SK-N-SH (cell line): ENCODE measurements around the gene RAD51B. TPM values are rescaled to one million over a fixed set of nuclear protein-coding genes. Genes with fewer than 3 reads are reported as not detected.
A peak's percentile ranks its signal among the peaks of the same experiment; 100 is the strongest.

Experiments
- CTCF ChIA-PET: fragments of 300-600, 350-600 bp; formaldehyde crosslinking; extraction: SDS; loops from one replicate; lab custom pipeline; 2021; lab: Yijun Ruan, JAX
- POLR2A ChIA-PET: fragments of 350-600 bp; sonication (Branson Sonifier 250); formaldehyde crosslinking; extraction: SDS; loops from one replicate; lab custom pipeline; 2020; ENCODE audit warnings: antibody characterized with exemption, inconsistent platforms; lab: Yijun Ruan, JAX
- DNase-seq: peaks from one replicate; pipeline ENCODE4 v3.0.0; 2012
- H2AFZ ChIP-seq: fragments of 200-600 bp; sonication (generic); 2 replicates; pipeline ENCODE4 v1.8.1; 2016; ENCODE audit warnings: antibody characterized with exemption, mild to moderate bottlenecking, low read depth
- H3F3A ChIP-seq: fragments of 200-600 bp; sonication (generic); replicated peaks from 2 replicates; pipeline ENCODE3; 2016; ENCODE audit warnings: antibody characterized with exemption, mild to moderate bottlenecking; ENCODE audit not compliant: insufficient read depth
- H3K27ac ChIP-seq, 2 experiments: fragments of 200-500 bp in 1 of 2; fragments of 200-600 bp in 1 of 2; sonication (Bioruptor generic) in 1 of 2; sonication (generic), shearing (Covaris generic) in 1 of 2; 2 replicates each; pipeline versions ENCODE4 v1.5.1 to v1.6.1; 2014 to 2016; ENCODE audit warnings: low read depth in 2 of 2, inconsistent platforms in 1 of 2, low read length in 1 of 2, mild to moderate bottlenecking in 1 of 2, mixed read lengths in 1 of 2
- H3K27me3 ChIP-seq: fragments of 200-600 bp; sonication (generic), shearing (Covaris generic); 2 replicates; pipeline ENCODE4 v1.6.1; 2016; ENCODE audit warnings: mixed run types; ENCODE audit not compliant: insufficient read depth
- H3K36me3 ChIP-seq, 2 experiments: fragments of 200-500 bp in 1 of 2; fragments of 200-600 bp in 1 of 2; sonication (Bioruptor generic) in 1 of 2; sonication (generic) in 1 of 2; replicated peaks in 1 of 2; 2 replicates each; pipeline versions ENCODE3 to v1.5.1; 2014 to 2016; ENCODE audit warnings: low read length in 1 of 2, mild to moderate bottlenecking in 1 of 2; ENCODE audit not compliant: insufficient read depth in 2 of 2, control insufficient read depth in 1 of 2
- H3K4me1 ChIP-seq, 2 experiments: fragments of 200-500 bp in 1 of 2; fragments of 200-600 bp in 1 of 2; sonication (Bioruptor generic) in 1 of 2; sonication (generic), shearing (Covaris generic) in 1 of 2; 2 replicates each; pipeline versions ENCODE4 v1.5.1 to v1.6.1; 2014 to 2016; ENCODE audit warnings: low read depth in 1 of 2, low read length in 1 of 2, mixed run types in 1 of 2; ENCODE audit not compliant: insufficient read depth in 2 of 2, control insufficient read depth in 1 of 2
- H3K4me2 ChIP-seq: fragments of 200-600 bp; sonication (generic), shearing (Covaris generic); 2 replicates; pipeline ENCODE4 v1.6.1; 2017; ENCODE audit warnings: mixed run types
- H3K4me3 ChIP-seq, 2 experiments: fragments of 200-500 bp in 1 of 2; fragments of 200-600 bp in 1 of 2; sonication (Bioruptor generic) in 1 of 2; sonication (generic), shearing (Covaris generic) in 1 of 2; 2 replicates each; pipeline versions ENCODE4 v1.5.1 to v1.8.1; 2014 to 2016; ENCODE audit warnings: low read depth in 2 of 2, inconsistent platforms in 1 of 2, low read length in 1 of 2, mild to moderate bottlenecking in 1 of 2, mixed read lengths in 1 of 2, moderate library complexity in 1 of 2
- H3K79me2 ChIP-seq: fragments of 200-600 bp; sonication (generic); 2 replicates; pipeline ENCODE4 v1.8.1; 2017; ENCODE audit warnings: mild to moderate bottlenecking; ENCODE audit not compliant: insufficient read depth
- H3K9ac ChIP-seq: fragments of 200-600 bp; sonication (generic); 2 replicates; pipeline ENCODE4 v1.6.1; 2017; ENCODE audit warnings: mixed run types
- H3K9me2 ChIP-seq: fragments of 200-600 bp; sonication (generic); 2 replicates; pipeline ENCODE4 v1.6.1; 2017; ENCODE audit warnings: mixed run types
- H3K9me3 ChIP-seq: fragments of 200-600 bp; sonication (generic); 2 replicates; pipeline ENCODE4 v1.6.1; 2017; ENCODE audit warnings: mixed run types, mild to moderate bottlenecking, moderate library complexity
- H4K20me1 ChIP-seq: fragments of 200-600 bp; sonication (generic); 2 replicates; pipeline ENCODE4 v1.6.1; 2017; ENCODE audit warnings: mild to moderate bottlenecking, mixed run types; ENCODE audit not compliant: insufficient read depth
- CHD2 ChIP-seq: fragments of 150-350 bp; IDR thresholded peaks from 2 replicates; pipeline ENCODE4 v1.6.1; 2018; ENCODE audit warnings: low read length; ENCODE audit not compliant: partially characterized antibody
- CTCF ChIP-seq: fragments of 200-600 bp; sonication (generic); IDR thresholded peaks from 2 replicates; pipeline ENCODE4 v1.6.1; 2017; ENCODE audit warnings: antibody characterized with exemption, mild to moderate bottlenecking, moderate library complexity
- ELF1 ChIP-seq: IDR thresholded peaks from 2 replicates; pipeline ENCODE4 v1.4.0; 2012
- FOXJ3 ChIP-seq: sonication (generic); formaldehyde crosslinking; IDR thresholded peaks from 2 replicates; pipeline ENCODE4 v1.5.1; 2020; ENCODE audit warnings: mild to moderate bottlenecking, missing genetic modification reagents
- GABPA ChIP-seq: IDR thresholded peaks from 2 replicates; pipeline ENCODE4 v1.4.0; 2012; ENCODE audit warnings: low read depth, mild to moderate bottlenecking
- GATA2 ChIP-seq: sonication (generic); formaldehyde crosslinking; IDR thresholded peaks from 2 replicates; pipeline ENCODE4 v1.5.0; 2020; ENCODE audit warnings: mild to moderate bottlenecking, missing genetic modification reagents
- IRF3 ChIP-seq: fragments of 150-350 bp; IDR thresholded peaks from 2 replicates; pipeline ENCODE4 v1.6.1; 2016; ENCODE audit warnings: mild to moderate bottlenecking, low read depth, low read length
- MEF2A ChIP-seq: IDR thresholded peaks from 2 replicates; pipeline ENCODE4 v1.4.0; 2012; ENCODE audit warnings: low read depth, borderline replicate concordance
- RCOR1 ChIP-seq: fragments of 150-350 bp; IDR thresholded peaks from 2 replicates; pipeline ENCODE4 v1.6.1; 2017; ENCODE audit warnings: antibody characterized with exemption, low read length
- RFX5 ChIP-seq: IDR thresholded peaks from 2 replicates; pipeline ENCODE4 v1.6.1; 2012; ENCODE audit warnings: mild to moderate bottlenecking, improper control_type of control experiment, low read length
- RXRA ChIP-seq: IDR thresholded peaks from 2 replicates; pipeline ENCODE4 v1.4.0; 2012; ENCODE audit warnings: low read depth, mild to moderate bottlenecking, borderline replicate concordance
- SIN3A ChIP-seq: IDR thresholded peaks from 2 replicates; pipeline ENCODE4 v1.6.1; 2012; ENCODE audit warnings: low read depth, mild to moderate bottlenecking, low read length, moderate library complexity, borderline replicate concordance
- WGBS: methylation state at CpG from one replicate; pipeline ENCODE4 v1.1.6; 2017; ENCODE audit warnings: low lambda C conversion rate; 5-methylcytosine and 5-hydroxymethylcytosine counted together
- polyA plus RNA-seq, 3 experiments: library from polyadenylated mRNA; depleted of rRNA; stranded (reverse); fragments of >200 nt; gene quantifications; 2 replicates each; pipeline ENCODE4 v1.2.3, GENCODE V29; 2012
- TF ChIP-seq, protein P1 (sequence below): IDR thresholded peaks from 2 replicates; pipeline ENCODE4 v1.4.0; 2012; ENCODE audit warnings: low read depth, borderline replicate concordance

RAD51B gene
- polyA plus RNA-seq, 1 of the 3 experiments (the other 2 are of a cell fraction), result 6.0 TPM

- Histone ChIP-seq H3K4me1 (peaks cover 0 to 6% of the 10 kb centered on the region in 2 experiments; a peak in 2 of 4 replicates), H3F3A (no peaks in the 10 kb centered on the region), H3K36me3 (no peaks in the 10 kb centered on the region), H3K27me3 (no peaks in the 10 kb centered on the region), H3K9me3 (no peaks in the 10 kb centered on the region), H3K4me3 (no peak overlapping the region), H3K9ac (no peak overlapping the region), H3K4me2 (no peak overlapping the region), H3K9me2 (no peaks in the 10 kb centered on the region), H3K79me2 (no peaks in the 10 kb centered on the region), H3K27ac (no peak overlapping the region), H2AFZ (no peak overlapping the region), H4K20me1 (no peaks in the 10 kb centered on the region)
- no peak for DNase-seq
- WGBS, result 75% methylated on average over 2 of the region's 2 CpGs
- TF ChIP-seq CHD2 (no peak), RCOR1 (no peak), FOXJ3 (CRISPR knock-in tag) (no peak), RXRA (no peak), GATA2 (CRISPR knock-in tag) (no peak), SIN3A (no peak), GABPA (no peak), ELF1 (no peak), IRF3 (no peak), RFX5 (no peak), CTCF (no peak)
- TF ChIP-seq, protein P1, sequence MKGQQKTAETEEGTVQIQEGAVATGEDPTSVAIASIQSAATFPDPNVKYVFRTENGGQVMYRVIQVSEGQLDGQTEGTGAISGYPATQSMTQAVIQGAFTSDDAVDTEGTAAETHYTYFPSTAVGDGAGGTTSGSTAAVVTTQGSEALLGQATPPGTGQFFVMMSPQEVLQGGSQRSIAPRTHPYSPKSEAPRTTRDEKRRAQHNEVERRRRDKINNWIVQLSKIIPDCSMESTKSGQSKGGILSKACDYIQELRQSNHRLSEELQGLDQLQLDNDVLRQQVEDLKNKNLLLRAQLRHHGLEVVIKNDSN, result no peak
- ChIA-PET POLR2A (no interaction called here), CTCF (no interaction called here)
Observed at GRCh38 chr14:68274725-68275124, 455.1 kb downstream of the RAD51B start.

- Histone ChIP-seq H3K9ac (no peak overlapping the region), H4K20me1 (no peaks in the 10 kb centered on the region), H3K27me3 (no peaks in the 10 kb centered on the region), H3K9me2 (no peaks in the 10 kb centered on the region), H3K4me1 (no peaks in the 10 kb centered on the region; a peak in 1 of 4 replicates), H3K27ac (no peak overlapping the region), H3F3A (no peaks in the 10 kb centered on the region), H3K4me2 (no peak overlapping the region), H3K36me3 (no peaks in the 10 kb centered on the region), H3K9me3 (no peaks in the 10 kb centered on the region), H3K4me3 (no peak overlapping the region), H3K79me2 (no peaks in the 10 kb centered on the region), H2AFZ (0 out of 2 replicates have a peak overlapping the region, but pooled peaks have one; percentile 19)
- DNase-seq, result no peak
- CTCF ChIA-PET, result no interaction called here
- POLR2A ChIA-PET, result no interaction called here
- WGBS, result 69% methylated on average over 3 of the region's 5 CpGs
- TF ChIP-seq, protein P1, result peak; percentile 57; the same call in 1 of the 2 replicates
- no peak for TF ChIP-seq MEF2A
Observed at GRCh38 chr14:68278576-68279436, 459.2 kb downstream of the RAD51B start.
